DND-41 (cell line): Measurements from ENCODE around the gene BMPR2.

Experiments used
- ATAC-seq: fragments of 200-7000 bp; cut with Tn5 transposase; 3 replicates; pipeline ENCODE4 v1.9.1; 2021; ENCODE audit warnings: low read depth; ENCODE audit not compliant: insufficient read depth
- DNase-seq: peaks from one replicate; pipeline ENCODE4 v3.0.0-alpha.2; 2020
- H2AFZ ChIP-seq: 2 replicates; pipeline ENCODE4 v1.6.0; 2012; ENCODE audit warnings: low read depth, low read length
- H3K27ac ChIP-seq: 2 replicates; pipeline ENCODE4 v1.5.1; 2012; ENCODE audit warnings: low read length, inconsistent platforms
- H3K27me3 ChIP-seq: fragments of 200-600 bp; sonication (generic); 2 replicates; pipeline ENCODE4 v1.6.0; 2012; ENCODE audit warnings: low read length, mild to moderate bottlenecking, inconsistent platforms; ENCODE audit not compliant: insufficient read depth, poor library complexity
- H3K36me3 ChIP-seq: 2 replicates; pipeline ENCODE4 v1.5.1; 2012; ENCODE audit warnings: low read length, inconsistent platforms; ENCODE audit not compliant: insufficient read depth
- H3K4me1 ChIP-seq: 2 replicates; pipeline ENCODE4 v1.5.1; 2012; ENCODE audit warnings: mild to moderate bottlenecking, low read length; ENCODE audit not compliant: insufficient read depth
- H3K4me2 ChIP-seq: 2 replicates; pipeline ENCODE4 v1.6.0; 2012; ENCODE audit warnings: mild to moderate bottlenecking, moderate library complexity, low read length, inconsistent platforms; ENCODE audit not compliant: insufficient read depth
- H3K4me3 ChIP-seq, 2 experiments: fragments of 200-600 bp in 1 of 2; shearing (Covaris generic) in 1 of 2; 2 replicates each; pipeline ENCODE4 v1.5.1; 2012 to 2016; ENCODE audit warnings: inconsistent platforms in 2 of 2, low read length in 2 of 2, mild to moderate bottlenecking in 2 of 2, low read depth in 1 of 2, moderate library complexity in 1 of 2
- H3K79me2 ChIP-seq: 2 replicates; pipeline ENCODE4 v1.6.0; 2012; ENCODE audit warnings: low read length, inconsistent platforms; ENCODE audit not compliant: insufficient read depth
- H3K9ac ChIP-seq: 2 replicates; pipeline ENCODE4 v1.6.0; 2012; ENCODE audit warnings: low read depth, mild to moderate bottlenecking, inconsistent platforms, low read length, moderate library complexity
- H3K9me3 ChIP-seq: 2 replicates; pipeline ENCODE4 v1.5.1; 2012; ENCODE audit warnings: low read length, moderate library complexity, mild to moderate bottlenecking, inconsistent platforms; ENCODE audit not compliant: insufficient read depth, severe bottlenecking
- H4K20me1 ChIP-seq: 2 replicates; pipeline ENCODE4 v1.6.0; 2012; ENCODE audit warnings: low read length; ENCODE audit not compliant: insufficient read depth
- EZH2 ChIP-seq: IDR thresholded peaks from 3 replicates; pipeline ENCODE4 v1.6.1; 2012; ENCODE audit warnings: borderline replicate concordance, low read depth, mild to moderate bottlenecking, moderate library complexity, low read length, inconsistent platforms; ENCODE audit not compliant: severe bottlenecking
- TF ChIP-seq, protein P1 (sequence below): IDR thresholded peaks from 2 replicates; pipeline ENCODE4 v1.5.1; 2012; ENCODE audit warnings: borderline replicate concordance, low read length, moderate library complexity, mild to moderate bottlenecking; ENCODE audit not compliant: poor library complexity, severe bottlenecking; ENCODE audit errors: extremely low read depth

BMPR2 gene

GRCh38 chr2:202605174-202605573, 229.0 kb downstream of the BMPR2 start:
- no peaks in the 10 kb centered on the region for H3K27me3 ChIP-seq
- H3K4me3 ChIP-seq, result no peak overlapping the region
- H3K36me3 ChIP-seq, result no peaks in the 10 kb centered on the region
- H4K20me1 ChIP-seq, result no peaks in the 10 kb centered on the region
- no peak for DNase-seq
- H3K9me3 ChIP-seq, result no peaks in the 10 kb centered on the region
- H3K4me2 ChIP-seq, result no peak overlapping the region
- H3K27ac ChIP-seq, result no peak overlapping the region
- no peak for ATAC-seq
- H3K9ac ChIP-seq, result no peak overlapping the region
- no peaks in the 10 kb centered on the region for H3K79me2 ChIP-seq
- H2AFZ ChIP-seq, result no peak overlapping the region
- TF ChIP-seq, protein P1, sequence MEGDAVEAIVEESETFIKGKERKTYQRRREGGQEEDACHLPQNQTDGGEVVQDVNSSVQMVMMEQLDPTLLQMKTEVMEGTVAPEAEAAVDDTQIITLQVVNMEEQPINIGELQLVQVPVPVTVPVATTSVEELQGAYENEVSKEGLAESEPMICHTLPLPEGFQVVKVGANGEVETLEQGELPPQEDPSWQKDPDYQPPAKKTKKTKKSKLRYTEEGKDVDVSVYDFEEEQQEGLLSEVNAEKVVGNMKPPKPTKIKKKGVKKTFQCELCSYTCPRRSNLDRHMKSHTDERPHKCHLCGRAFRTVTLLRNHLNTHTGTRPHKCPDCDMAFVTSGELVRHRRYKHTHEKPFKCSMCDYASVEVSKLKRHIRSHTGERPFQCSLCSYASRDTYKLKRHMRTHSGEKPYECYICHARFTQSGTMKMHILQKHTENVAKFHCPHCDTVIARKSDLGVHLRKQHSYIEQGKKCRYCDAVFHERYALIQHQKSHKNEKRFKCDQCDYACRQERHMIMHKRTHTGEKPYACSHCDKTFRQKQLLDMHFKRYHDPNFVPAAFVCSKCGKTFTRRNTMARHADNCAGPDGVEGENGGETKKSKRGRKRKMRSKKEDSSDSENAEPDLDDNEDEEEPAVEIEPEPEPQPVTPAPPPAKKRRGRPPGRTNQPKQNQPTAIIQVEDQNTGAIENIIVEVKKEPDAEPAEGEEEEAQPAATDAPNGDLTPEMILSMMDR, result no peak
- TF ChIP-seq EZH2, result no peak
- H3K4me1 ChIP-seq, result no peaks in the 10 kb centered on the region

- no peak overlapping the region for H2AFZ ChIP-seq
- no peaks in the 10 kb centered on the region for H4K20me1 ChIP-seq
- H3K4me2 ChIP-seq, result no peak overlapping the region
- no peak for DNase-seq
- no peaks in the 10 kb centered on the region for H3K36me3 ChIP-seq
- TF ChIP-seq EZH2, result no peak
- TF ChIP-seq, protein P1, result no peak
- no peaks in the 10 kb centered on the region for H3K4me1 ChIP-seq
- H3K4me3 ChIP-seq, result no peak overlapping the region
- H3K9ac ChIP-seq, result no peak overlapping the region
- ATAC-seq, result no peak
- no peaks in the 10 kb centered on the region for H3K79me2 ChIP-seq
- no peak overlapping the region for H3K27ac ChIP-seq
- no peaks in the 10 kb centered on the region for H3K9me3 ChIP-seq
- H3K27me3 ChIP-seq, result no peaks in the 10 kb centered on the region
These were observed 232.2 kb downstream of the BMPR2 start for GRCh38 chr2:202608142-202608852.

- H3K9ac ChIP-seq, result no peak overlapping the region
- TF ChIP-seq, protein P1, result no peak
- no peak for TF ChIP-seq EZH2
- ATAC-seq (no peak), DNase-seq (no peak)
- H3K27ac ChIP-seq, result no peak overlapping the region
- H3K36me3 ChIP-seq, result no peaks in the 10 kb centered on the region
- no peaks in the 10 kb centered on the region for H3K9me3 ChIP-seq
- no peak overlapping the region for H3K4me3 ChIP-seq
- H3K27me3 ChIP-seq, result no peaks in the 10 kb centered on the region
- no peaks in the 10 kb centered on the region for H4K20me1 ChIP-seq
- H2AFZ ChIP-seq, result no peak overlapping the region
- no peak overlapping the region for H3K4me2 ChIP-seq
- no peaks in the 10 kb centered on the region for H3K79me2 ChIP-seq
- no peaks in the 10 kb centered on the region for H3K4me1 ChIP-seq
These were observed 233.4 kb downstream of the BMPR2 start for GRCh38 chr2:202609381-202610145.
